ACC112 (cell line): Measurements from ENCODE around the gene GUCY2D.

ENCODE experiments used
- H2AFZ ChIP-seq: fragments of 200-600 bp; sonication (generic); one replicate; pipeline ENCODE4 v1.6.0; 2017; ENCODE audit warnings: antibody characterized with exemption, low read length; ENCODE audit not compliant: unreplicated experiment
- H3K27ac ChIP-seq: fragments of 200-600 bp; sonication (generic); 2 replicates; pipeline ENCODE4 v1.5.1; 2014; ENCODE audit warnings: low read depth, mild to moderate bottlenecking, antibody characterized with exemption, low read length, moderate library complexity
- H3K27me3 ChIP-seq: fragments of 200-600 bp; sonication (generic); 2 replicates; pipeline ENCODE4 v1.6.1; 2014; ENCODE audit warnings: mild to moderate bottlenecking, antibody characterized with exemption, low read length, moderate library complexity, mixed read lengths; ENCODE audit not compliant: insufficient read depth
- H3K36me3 ChIP-seq: fragments of 200-600 bp; sonication (generic); 2 replicates; pipeline ENCODE4 v1.6.1; 2016; ENCODE audit warnings: mild to moderate bottlenecking, antibody characterized with exemption, low read length, moderate library complexity, mixed read lengths; ENCODE audit not compliant: insufficient read depth
- H3K4me1 ChIP-seq: fragments of 200-600 bp; sonication (generic); one replicate; pipeline ENCODE4 v1.6.1; 2016; ENCODE audit warnings: low read length, mixed read lengths; ENCODE audit not compliant: insufficient read depth, unreplicated experiment, control insufficient read depth
- H3K4me3 ChIP-seq: fragments of 200-600 bp; sonication (generic); 2 replicates; pipeline ENCODE4 v1.5.1; 2014; ENCODE audit warnings: mild to moderate bottlenecking, low read depth, low read length
- H3K79me2 ChIP-seq: fragments of 200-600 bp; sonication (generic); one replicate; pipeline ENCODE4 v1.6.0; 2016; ENCODE audit warnings: low read length; ENCODE audit not compliant: control insufficient read depth, unreplicated experiment, insufficient read depth

GUCY2D gene

GRCh38 chr17:8006836-8007680 lies 4.6 kb downstream of the GUCY2D start:
- H3K4me1 ChIP-seq: peaks cover 7% of the 10 kb centered on the region
- no peaks in the 10 kb centered on the region for H3K36me3 ChIP-seq
- no peak overlapping the region for H3K4me3 ChIP-seq
- no peak overlapping the region for H2AFZ ChIP-seq
- no peak overlapping the region for H3K27ac ChIP-seq
- peaks cover 21% of the 10 kb centered on the region for H3K27me3 ChIP-seq
- no peaks in the 10 kb centered on the region for H3K79me2 ChIP-seq

DNA sequence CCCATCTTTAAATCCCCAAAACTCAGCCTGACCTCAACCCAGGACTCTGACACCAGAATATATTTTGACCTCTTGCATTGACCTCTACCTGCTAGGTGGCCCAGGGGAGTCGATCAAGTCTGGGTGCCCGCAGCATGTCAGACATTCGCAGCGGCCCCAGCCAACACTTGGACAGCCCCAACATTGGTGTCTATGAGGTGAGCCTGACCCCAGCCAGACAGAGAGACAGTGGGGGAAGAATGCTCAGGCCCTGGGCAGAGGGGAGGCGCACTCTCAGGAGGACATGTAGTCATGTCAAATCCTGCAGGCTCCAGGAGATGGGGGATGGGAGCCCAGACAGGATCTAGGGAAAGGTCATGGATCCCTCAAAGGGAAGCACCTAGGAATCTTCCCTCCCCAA lies 5.4 kb downstream of the GUCY2D start:
- H2AFZ ChIP-seq: no peak overlapping the region
- no peaks in the 10 kb centered on the region for H3K36me3 ChIP-seq
- no peak overlapping the region for H3K4me3 ChIP-seq
- peaks cover 14% of the 10 kb centered on the region for H3K27me3 ChIP-seq
- H3K4me1 ChIP-seq: peaks cover 7% of the 10 kb centered on the region
- H3K79me2 ChIP-seq: no peaks in the 10 kb centered on the region
- H3K27ac ChIP-seq: no peak overlapping the region

- no peaks in the 10 kb centered on the region for H3K79me2 ChIP-seq
- H3K27me3 ChIP-seq: no peaks in the 10 kb centered on the region
- no peaks in the 10 kb centered on the region for H3K36me3 ChIP-seq
- H2AFZ ChIP-seq: no peak overlapping the region
- H3K4me1 ChIP-seq: peaks cover 10% of the 10 kb centered on the region
- no peak overlapping the region for H3K27ac ChIP-seq
- no peak overlapping the region for H3K4me3 ChIP-seq
Observed at GRCh38 chr17:8012045-8012580, 9.7 kb downstream of the GUCY2D start.

DNA sequence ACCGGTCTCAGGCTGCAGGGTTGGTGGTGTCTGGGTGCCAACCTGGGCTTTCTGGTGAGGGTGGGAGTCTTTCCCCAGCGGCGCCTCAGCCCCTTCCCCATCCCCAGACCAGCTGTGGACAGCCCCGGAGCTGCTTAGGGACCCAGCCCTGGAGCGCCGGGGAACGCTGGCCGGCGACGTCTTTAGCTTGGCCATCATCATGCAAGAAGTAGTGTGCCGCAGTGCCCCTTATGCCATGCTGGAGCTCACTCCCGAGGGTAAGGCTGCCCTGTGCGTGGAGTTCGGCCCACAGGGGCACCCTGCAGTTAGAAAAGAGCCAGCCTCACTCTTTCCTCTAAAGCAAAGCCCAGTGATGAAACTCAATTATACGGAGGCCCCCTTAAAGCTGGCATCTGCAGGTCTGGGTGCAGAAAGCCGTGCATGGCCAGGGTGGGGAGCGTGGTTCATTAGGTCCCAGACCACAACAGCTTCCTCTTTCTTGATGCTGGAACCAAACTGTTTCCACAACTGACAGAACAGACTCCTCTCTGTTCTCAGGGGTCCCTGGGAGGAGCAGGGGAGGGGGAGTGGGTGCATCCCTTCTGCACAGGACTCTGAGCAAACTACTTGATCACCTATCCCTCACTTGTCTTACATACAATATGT lies 10.7 kb downstream of the GUCY2D start:
- Histone ChIP-seq H3K27me3 (no peaks in the 10 kb centered on the region), H3K36me3 (no peaks in the 10 kb centered on the region), H3K4me1 (peaks cover 13% of the 10 kb centered on the region), H3K4me3 (no peak overlapping the region), H3K79me2 (no peaks in the 10 kb centered on the region), H2AFZ (no peak overlapping the region), H3K27ac (no peak overlapping the region)

GRCh38 chr17:8013731-8014557 lies 11.5 kb downstream of the GUCY2D start:
- Histone ChIP-seq H3K4me3 (no peak overlapping the region), H3K36me3 (no peaks in the 10 kb centered on the region), H3K27me3 (no peaks in the 10 kb centered on the region), H2AFZ (no peak overlapping the region), H3K4me1 (peaks cover 13% of the 10 kb centered on the region), H3K79me2 (no peaks in the 10 kb centered on the region), H3K27ac (no peak overlapping the region)

GRCh38 chr17:8014558-8014850 lies 12.1 kb downstream of the GUCY2D start:
- Histone ChIP-seq H2AFZ (no peak overlapping the region), H3K27me3 (no peaks in the 10 kb centered on the region), H3K79me2 (no peaks in the 10 kb centered on the region), H3K4me1 (peaks cover 18% of the 10 kb centered on the region), H3K36me3 (no peaks in the 10 kb centered on the region), H3K27ac (no peak overlapping the region), H3K4me3 (no peak overlapping the region)

DNA sequence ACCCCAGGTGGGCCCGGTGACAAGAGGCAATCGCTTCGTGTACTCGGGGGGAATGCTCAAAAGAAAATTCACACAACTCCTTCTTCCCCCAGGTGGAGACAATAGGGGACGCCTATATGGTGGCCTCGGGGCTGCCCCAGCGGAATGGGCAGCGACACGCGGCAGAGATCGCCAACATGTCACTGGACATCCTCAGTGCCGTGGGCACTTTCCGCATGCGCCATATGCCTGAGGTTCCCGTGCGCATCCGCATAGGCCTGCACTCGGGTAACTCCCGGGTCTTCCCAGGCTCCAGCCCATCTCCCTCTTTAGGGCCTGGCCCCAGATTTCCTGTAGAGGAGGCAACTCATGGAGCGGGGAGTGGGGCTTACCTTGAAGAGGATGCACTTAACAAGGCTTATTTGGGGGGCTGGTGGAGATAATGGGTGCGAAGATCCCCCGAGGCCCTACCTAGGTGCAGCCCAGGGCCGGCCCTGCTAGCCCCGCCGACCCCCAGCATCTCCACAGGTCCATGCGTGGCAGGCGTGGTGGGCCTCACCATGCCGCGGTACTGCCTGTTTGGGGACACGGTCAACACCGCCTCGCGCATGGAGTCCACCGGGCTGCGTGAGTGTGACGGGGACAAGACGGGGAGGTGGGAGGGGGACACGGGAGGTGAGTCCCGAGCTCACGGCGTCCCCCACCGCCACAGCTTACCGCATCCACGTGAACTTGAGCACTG lies 13.0 kb downstream of the GUCY2D start:
- Histone ChIP-seq H3K4me3 (no peak overlapping the region), H3K79me2 (no peaks in the 10 kb centered on the region), H3K27ac (no peak overlapping the region), H3K4me1 (peaks cover 23% of the 10 kb centered on the region), H3K27me3 (no peaks in the 10 kb centered on the region), H3K36me3 (no peaks in the 10 kb centered on the region), H2AFZ (no peak overlapping the region)

DNA sequence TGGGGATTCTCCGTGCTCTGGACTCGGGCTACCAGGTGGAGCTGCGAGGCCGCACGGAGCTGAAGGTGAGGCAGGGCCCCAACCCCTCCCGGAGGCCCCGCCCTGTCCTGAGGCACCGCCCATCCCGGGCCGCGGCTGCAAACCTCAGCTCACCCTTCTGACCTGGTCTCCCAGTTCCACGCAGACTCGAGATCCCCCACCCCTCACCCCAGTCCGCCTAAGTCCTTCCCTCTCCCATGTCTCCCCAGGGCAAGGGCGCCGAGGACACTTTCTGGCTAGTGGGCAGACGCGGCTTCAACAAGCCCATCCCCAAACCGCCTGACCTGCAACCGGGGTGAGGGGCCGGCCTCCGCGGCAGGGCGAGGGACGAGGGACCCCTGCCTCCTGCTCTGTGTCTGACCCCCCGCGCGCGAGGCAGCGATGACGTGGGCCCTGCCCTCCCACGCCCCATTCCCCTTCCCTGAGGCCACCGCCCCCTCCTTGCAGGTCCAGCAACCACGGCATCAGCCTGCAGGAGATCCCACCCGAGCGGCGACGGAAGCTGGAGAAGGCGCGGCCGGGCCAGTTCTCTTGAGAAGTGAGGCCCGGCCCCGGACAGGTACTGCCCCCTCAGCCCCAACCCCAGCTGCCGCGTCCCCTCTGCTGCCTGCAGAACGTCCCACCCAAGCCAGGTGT lies 13.7 kb downstream of the GUCY2D start:
- Histone ChIP-seq H3K36me3 (no peaks in the 10 kb centered on the region), H3K27me3 (no peaks in the 10 kb centered on the region), H3K79me2 (no peaks in the 10 kb centered on the region), H3K4me1 (peaks cover 23% of the 10 kb centered on the region), H2AFZ (peak overlapping the region; percentile 74), H3K4me3 (peak overlapping the region; percentile 69), H3K27ac (no peak overlapping the region)

DNA sequence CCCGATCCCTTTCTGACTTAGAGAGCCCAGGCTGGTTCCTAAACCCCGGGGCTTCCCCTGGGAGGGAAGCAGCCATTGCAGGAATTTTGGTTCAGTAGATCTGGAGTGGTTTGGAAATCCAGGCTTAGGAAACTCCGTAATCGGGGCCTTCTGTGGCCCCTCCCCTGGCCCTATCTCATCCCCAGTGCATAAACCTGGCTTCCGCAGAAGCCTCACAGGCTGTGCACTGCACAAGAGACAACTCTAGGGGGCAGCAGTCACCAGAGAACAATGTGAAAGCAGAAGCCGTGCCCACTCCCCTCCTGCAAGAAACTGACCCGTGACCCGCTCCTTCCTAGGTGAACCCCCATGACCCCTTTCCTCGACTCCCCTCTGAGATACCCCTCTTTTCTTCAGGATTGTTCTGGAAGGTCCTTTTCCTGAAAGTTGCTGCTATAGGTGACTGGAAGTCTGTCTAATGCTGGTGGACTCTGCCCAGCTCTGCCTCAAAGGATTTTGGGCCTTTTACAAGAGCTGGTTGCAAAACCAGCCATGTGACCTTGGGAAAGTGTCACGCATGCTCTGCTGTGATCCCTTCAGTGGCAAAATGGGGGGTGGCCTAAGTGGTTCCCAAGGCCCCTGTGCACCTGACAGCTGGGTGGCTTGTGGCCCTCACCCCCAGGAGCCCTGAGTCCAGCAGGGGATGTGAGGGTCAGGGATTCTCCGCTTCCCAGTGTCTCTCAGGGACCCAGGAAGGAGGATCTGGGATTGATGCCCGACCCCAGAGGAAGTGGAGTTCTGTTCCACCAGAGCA lies 14.4 kb downstream of the GUCY2D start:
- Histone ChIP-seq H2AFZ (peak overlapping the region; percentile 74), H3K79me2 (no peaks in the 10 kb centered on the region), H3K4me3 (peak overlapping the region; percentile 69), H3K27me3 (no peaks in the 10 kb centered on the region), H3K27ac (no peak overlapping the region), H3K36me3 (no peaks in the 10 kb centered on the region), H3K4me1 (peaks cover 23% of the 10 kb centered on the region)
